NCI-H226 (cell line): Measurements from ENCODE around the gene ANKRD53.
"Not testable (repeated sequence)": the region's sequence is repeated elsewhere in the genome, so short reads cannot be mapped to it uniquely, and the experiment has no call there.

Experiments used
- DNase-seq: peaks from one replicate; pipeline ENCODE4 v3.0.0-alpha.2; 2015

ANKRD53 gene

GRCh38 chr2:70992945-70993853 is 14.8 kb downstream of the ANKRD53 start:
- no peak for DNase-seq

- DNase-seq = no peak
Observed at GRCh38 chr2:70994009-70994698, 15.7 kb downstream of the ANKRD53 start.

GRCh38 chr2:70994699-70995425 is 16.4 kb downstream of the ANKRD53 start, which contains the start of gene TEX261:
Gene TEX261, minus strand, starts transcription at chr2:70994873. Its CDS starts 116 bp downstream, at chr2:70994757.
- DNase-seq = peak; percentile 90

GRCh38 chr2:70995426-70995729 is 16.9 kb downstream of the ANKRD53 start:
- no peak for DNase-seq

GRCh38 chr2:70998885-70999284 is 20.5 kb downstream of the ANKRD53 start:
- DNase-seq = not testable (repeated sequence)

- DNase-seq = no peak
Observed at GRCh38 chr2:70999362-70999761, 20.9 kb downstream of the ANKRD53 start.

GRCh38 chr2:70999931-71000330 is 21.5 kb downstream of the ANKRD53 start:
- DNase-seq = not testable (repeated sequence)

- peak; percentile 23 for DNase-seq
Observed at GRCh38 chr2:71000780-71001591, 22.6 kb downstream of the ANKRD53 start.

GRCh38 chr2:71001592-71001927 is 23.1 kb downstream of the ANKRD53 start:
- DNase-seq = no peak

- DNase-seq = no peak
Observed at GRCh38 chr2:71001981-71002570, 23.6 kb downstream of the ANKRD53 start.

- no peak for DNase-seq
Observed at GRCh38 chr2:71003396-71003795, 25.0 kb downstream of the ANKRD53 start.

GRCh38 chr2:71003966-71004755 is 25.7 kb downstream of the ANKRD53 start:
- no peak for DNase-seq

GRCh38 chr2:71004857-71005256 is 26.4 kb downstream of the ANKRD53 start:
- no peak for DNase-seq

- DNase-seq = no peak
Observed at GRCh38 chr2:71005271-71006202, 27.1 kb downstream of the ANKRD53 start.

- DNase-seq = no peak
Observed at GRCh38 chr2:71006323-71006722, 27.9 kb downstream of the ANKRD53 start.

- no peak for DNase-seq
Observed at GRCh38 chr2:71006955-71007799, 28.7 kb downstream of the ANKRD53 start.

- DNase-seq = no peak
Observed at GRCh38 chr2:71008342-71008741, 29.9 kb downstream of the ANKRD53 start.

GRCh38 chr2:71011786-71012185 is 33.4 kb downstream of the ANKRD53 start:
- DNase-seq = not testable (repeated sequence)

- no peak for DNase-seq
Observed at GRCh38 chr2:71018625-71019024, 40.2 kb downstream of the ANKRD53 start.
